Naive B cell (primary cell): ENCODE data around the gene CHST10. TPM values are rescaled to one million over a fixed set of nuclear protein-coding genes. Genes with fewer than 3 reads are reported as not detected.
"Not testable (repeated sequence)": the region's sequence is repeated elsewhere in the genome, so short reads cannot be mapped to it uniquely, and the experiment has no call there.

Experiments
- ATAC-seq, 2 donors: fragments of 150-1000 bp; cut with Tn5 transposase; 2 replicates each; pipeline ENCODE4 v1.10.0; 2021; ENCODE audit warnings: low read depth in 2 of 2, mild to moderate bottlenecking in 2 of 2, moderate library complexity in 2 of 2
- DNase-seq: peaks from one replicate; pipeline ENCODE4 v3.0.0; 2022
- H3K27ac Mint-ChIP-seq, 6 donors: one replicate each; pipeline ENCODE4 v1.8.0; 2020 to 2022; ENCODE audit warnings: mild to moderate bottlenecking in 6 of 6, mixed read lengths in 6 of 6, moderate library complexity in 5 of 6, inconsistent platforms in 2 of 6
- H3K27me3 Mint-ChIP-seq, 3 donors: one replicate each; pipeline ENCODE4 v1.8.0; 2021 to 2022; ENCODE audit warnings: mixed read lengths in 3 of 3, mild to moderate bottlenecking in 1 of 3
- H3K36me3 Mint-ChIP-seq, 2 donors: one replicate each; pipeline ENCODE4 v1.8.0; 2020 to 2022; ENCODE audit warnings: mixed read lengths in 2 of 2, inconsistent platforms in 1 of 2, mild to moderate bottlenecking in 1 of 2
- H3K4me1 Mint-ChIP-seq, 3 donors: one replicate each; pipeline ENCODE4 v1.8.0; 2020 to 2022; ENCODE audit warnings: mixed read lengths in 3 of 3, inconsistent platforms in 1 of 3, mild to moderate bottlenecking in 1 of 3, moderate library complexity in 1 of 3
- H3K4me3 Mint-ChIP-seq, 8 donors: one replicate each; pipeline ENCODE4 v1.8.0; 2020 to 2022; ENCODE audit warnings: mild to moderate bottlenecking in 8 of 8, mixed read lengths in 8 of 8, moderate library complexity in 8 of 8, inconsistent platforms in 2 of 8
- H3K9me3 Mint-ChIP-seq, 7 donors: one replicate each; pipeline ENCODE4 v1.8.0; 2020 to 2022; ENCODE audit warnings: mixed read lengths in 7 of 7, mild to moderate bottlenecking in 5 of 7, inconsistent platforms in 2 of 7, moderate library complexity in 1 of 7
- polyA plus RNA-seq, 6 donors: library from polyadenylated mRNA; unstranded; fragments of 300-500 nt; fragmentation: Illumina TruSeq; gene quantifications; one replicate each; pipeline ENCODE4 v1.2.3, GENCODE V29; 2021; ENCODE audit warnings: low read depth in 6 of 6

The CHST10 gene
- polyA plus RNA-seq, 6 donors from 2014 or later: 3.9 to 9.5 (median 5.8) TPM

DNA sequence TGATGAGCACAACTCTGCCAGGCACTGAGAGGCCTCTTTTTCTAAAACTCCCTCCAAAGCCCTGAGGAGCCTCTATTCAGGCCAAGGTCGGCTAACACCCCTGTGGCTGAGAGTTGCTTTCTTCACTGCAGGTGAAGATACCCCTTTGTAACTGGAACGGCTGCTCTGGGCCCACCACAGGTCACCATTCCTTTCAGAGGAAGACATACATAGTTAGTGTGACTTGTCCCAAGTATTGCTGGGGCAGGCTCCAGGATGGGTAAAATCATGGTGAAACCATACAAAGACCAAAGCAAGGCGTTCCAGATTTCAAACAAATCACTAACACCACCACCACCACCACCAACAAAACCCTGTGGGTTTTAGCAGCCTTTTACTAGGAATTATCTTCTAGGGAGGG lies 36.8 kb downstream of the CHST10 start:
- Mint-ChIP-seq H3K27ac (no peak overlapping the region), H3K27me3 (peaks cover 0 to 5% (median 0%) of the 10 kb centered on the region in 3 donors), H3K9me3 (no peaks in the 10 kb centered on the region), H3K4me3 (no peak overlapping the region), H3K36me3 (no peaks in the 10 kb centered on the region), H3K4me1 (peaks cover 7 to 13% (median 7%) of the 10 kb centered on the region in 3 donors)
- DNase-seq (no peak), ATAC-seq (no peak)

DNA sequence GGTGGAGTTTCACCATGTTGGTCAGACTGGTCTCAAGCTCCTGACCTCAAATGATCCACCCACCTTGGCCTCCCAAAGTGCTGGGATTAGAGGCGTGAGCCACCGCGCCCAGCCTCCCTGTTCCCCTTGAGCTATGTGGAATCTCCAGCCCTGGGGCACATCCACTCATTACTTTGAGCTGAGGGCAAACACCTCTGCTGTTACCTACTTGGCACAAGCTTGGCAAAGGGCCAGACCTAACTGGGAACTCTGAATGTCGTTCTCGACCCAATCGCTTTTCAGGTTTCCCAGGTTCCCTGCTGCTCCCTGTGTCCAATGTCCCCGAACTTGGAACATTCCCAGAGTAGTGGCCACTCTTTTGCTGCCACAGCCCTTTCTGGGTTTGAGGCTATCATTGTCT lies 40.6 kb downstream of the CHST10 start:
- DNase-seq (no peak), ATAC-seq (no peak)
- H3K4me3 Mint-ChIP-seq: no peak overlapping the region
- H3K4me1 Mint-ChIP-seq: peaks cover 7 to 12% (median 7%) of the 10 kb centered on the region in 3 donors
- peaks cover 11% of the 10 kb centered on the region in 2 donors for H3K36me3 Mint-ChIP-seq
- H3K27me3 Mint-ChIP-seq: peaks cover 0 to 23% (median 17%) of the 10 kb centered on the region in 3 donors
- peak overlapping the region in 1 of 6 donors; percentile 21 for H3K27ac Mint-ChIP-seq
- peaks cover 5 to 21% (median 13%) of the 10 kb centered on the region in 7 donors for H3K9me3 Mint-ChIP-seq

DNA sequence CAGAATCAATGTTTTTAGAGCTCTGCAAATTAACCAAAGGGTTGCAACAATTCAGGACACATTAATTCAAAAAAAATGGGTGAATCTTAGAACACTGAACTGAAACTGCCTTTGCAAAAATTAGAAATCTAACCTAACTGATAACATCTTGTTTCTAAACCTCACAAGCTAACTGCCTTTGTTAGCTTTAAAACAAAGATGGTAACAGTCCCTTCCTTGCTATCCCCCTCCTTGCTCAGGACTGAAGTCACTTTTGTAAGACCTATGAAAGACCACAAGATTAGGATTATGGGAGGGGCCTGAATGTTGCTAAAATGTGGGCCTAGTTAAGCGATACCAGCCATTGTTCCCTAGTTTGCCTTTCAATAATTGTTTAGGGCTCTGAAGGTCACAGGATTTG lies 50.3 kb downstream of the CHST10 start:
- H3K9me3 Mint-ChIP-seq: peaks cover 15 to 57% (median 42%) of the 10 kb centered on the region in 7 donors
- no peak for ATAC-seq
- no peaks in the 10 kb centered on the region for H3K4me1 Mint-ChIP-seq
- peaks cover 8 to 32% of the 10 kb centered on the region in 2 donors for H3K36me3 Mint-ChIP-seq
- H3K27me3 Mint-ChIP-seq: peaks cover 10 to 51% (median 39%) of the 10 kb centered on the region in 3 donors
- H3K4me3 Mint-ChIP-seq: no peak overlapping the region
- no peak for DNase-seq
- no peak overlapping the region for H3K27ac Mint-ChIP-seq

DNA sequence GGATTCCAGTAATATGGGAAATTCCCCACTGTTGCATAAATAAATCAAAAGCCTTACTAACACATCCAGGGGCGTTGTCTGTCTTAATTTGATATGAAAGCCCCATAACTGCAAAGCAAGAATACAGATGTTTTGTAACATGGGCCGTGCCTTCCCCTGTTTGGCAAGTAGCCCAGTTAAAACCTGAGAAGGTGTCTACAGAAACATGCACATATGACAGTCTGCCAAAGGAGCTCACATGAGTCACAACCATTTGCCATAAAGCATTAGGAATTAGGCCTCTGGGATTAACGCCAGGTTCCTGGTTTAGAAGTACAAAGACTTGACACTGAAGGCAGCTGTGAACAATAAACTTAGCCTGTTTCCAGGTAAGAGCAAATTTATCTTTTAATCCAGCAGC lies 52.0 kb downstream of the CHST10 start:
- ATAC-seq (no peak), DNase-seq (no peak)
- H3K4me3 Mint-ChIP-seq: no peak overlapping the region
- no peaks in the 10 kb centered on the region for H3K4me1 Mint-ChIP-seq
- peaks cover 12 to 56% (median 33%) of the 10 kb centered on the region in 7 donors for H3K9me3 Mint-ChIP-seq
- H3K27me3 Mint-ChIP-seq: peaks cover 10 to 35% (median 35%) of the 10 kb centered on the region in 3 donors
- peaks cover 0 to 24% of the 10 kb centered on the region in 2 donors for H3K36me3 Mint-ChIP-seq
- no peak overlapping the region for H3K27ac Mint-ChIP-seq

DNA sequence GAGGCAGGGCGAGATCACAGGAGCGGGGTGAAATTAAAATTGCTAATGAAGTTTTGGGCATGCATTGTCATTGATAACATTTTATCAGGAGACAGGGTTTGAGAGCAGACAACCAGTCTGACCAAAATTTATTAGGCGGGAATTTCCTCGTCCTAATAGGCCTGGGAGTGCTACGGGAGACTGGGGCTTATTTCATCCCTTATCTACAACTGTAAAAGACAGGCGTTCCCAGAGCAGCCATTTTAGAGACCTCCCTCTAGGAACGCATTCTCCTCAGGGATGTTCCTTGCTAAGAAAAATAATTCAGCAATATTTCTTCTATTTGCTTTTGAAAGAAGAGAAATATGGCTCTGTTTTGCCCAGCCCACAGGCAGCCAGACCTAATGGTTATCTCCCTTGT lies 55.2 kb downstream of the CHST10 start:
- not testable (repeated sequence) for H3K27ac Mint-ChIP-seq, H3K4me3 Mint-ChIP-seq, H3K4me1 Mint-ChIP-seq, ATAC-seq, DNase-seq
- peaks cover 13 to 44% (median 21%) of the 10 kb centered on the region in 7 donors for H3K9me3 Mint-ChIP-seq
- H3K27me3 Mint-ChIP-seq: peaks cover 12 to 43% (median 37%) of the 10 kb centered on the region in 3 donors
- peaks cover 0 to 20% of the 10 kb centered on the region in 2 donors for H3K36me3 Mint-ChIP-seq

DNA sequence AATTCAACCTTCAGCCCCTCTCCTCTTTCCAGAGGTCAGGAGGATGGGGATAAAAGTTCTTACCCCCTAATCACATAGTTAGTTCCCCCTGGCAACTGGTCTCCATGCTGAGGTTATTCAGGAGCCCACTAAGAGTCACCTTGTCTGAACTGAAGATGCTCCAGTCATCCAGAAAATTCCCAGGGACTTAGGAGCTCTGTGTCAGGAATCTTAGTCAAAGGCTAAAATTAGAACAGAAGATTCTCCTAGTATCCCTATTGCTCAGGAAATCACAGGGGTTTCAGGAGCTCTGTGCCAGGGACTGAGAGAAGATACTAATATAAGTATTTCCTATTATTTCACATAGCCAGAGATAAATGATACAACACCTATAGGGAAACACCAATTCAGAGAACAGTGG lies 57.9 kb downstream of the CHST10 start:
- Mint-ChIP-seq H3K36me3 (peaks cover 7 to 33% of the 10 kb centered on the region in 2 donors), H3K27me3 (peaks cover 20 to 50% (median 40%) of the 10 kb centered on the region in 3 donors), H3K4me3 (peak overlapping the region in 1 of 8 donors; percentile 11), H3K27ac (no peak overlapping the region), H3K9me3 (peaks cover 22 to 69% (median 31%) of the 10 kb centered on the region in 7 donors), H3K4me1 (no peaks in the 10 kb centered on the region)
- DNase-seq: no peak
- no peak for ATAC-seq

DNA sequence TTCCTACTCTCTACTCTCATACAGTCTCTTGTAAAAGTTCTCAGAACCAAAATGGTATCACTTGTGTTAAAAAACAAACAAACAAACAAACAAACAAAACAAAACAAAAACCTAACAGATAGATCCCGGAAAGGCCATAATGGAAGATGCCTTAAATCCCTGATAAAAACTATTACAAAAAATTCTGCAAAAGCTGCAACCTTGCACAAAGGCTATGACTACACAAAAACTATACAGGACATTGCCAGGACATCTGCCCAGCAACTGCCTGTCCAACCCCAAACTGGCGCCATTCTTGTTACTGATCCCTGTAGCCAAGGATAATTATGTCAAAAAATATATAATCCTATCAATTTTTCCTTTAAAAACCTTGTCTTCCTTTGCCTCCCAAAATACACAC lies 58.9 kb downstream of the CHST10 start:
- Mint-ChIP-seq H3K36me3 (peaks cover 7 to 33% of the 10 kb centered on the region in 2 donors), H3K27me3 (peaks cover 24 to 48% (median 35%) of the 10 kb centered on the region in 3 donors), H3K9me3 (peaks cover 20 to 70% (median 31%) of the 10 kb centered on the region in 7 donors), H3K4me3 (no peak overlapping the region), H3K4me1 (no peaks in the 10 kb centered on the region), H3K27ac (no peak overlapping the region)
- DNase-seq: no peak
- ATAC-seq: no peak

DNA sequence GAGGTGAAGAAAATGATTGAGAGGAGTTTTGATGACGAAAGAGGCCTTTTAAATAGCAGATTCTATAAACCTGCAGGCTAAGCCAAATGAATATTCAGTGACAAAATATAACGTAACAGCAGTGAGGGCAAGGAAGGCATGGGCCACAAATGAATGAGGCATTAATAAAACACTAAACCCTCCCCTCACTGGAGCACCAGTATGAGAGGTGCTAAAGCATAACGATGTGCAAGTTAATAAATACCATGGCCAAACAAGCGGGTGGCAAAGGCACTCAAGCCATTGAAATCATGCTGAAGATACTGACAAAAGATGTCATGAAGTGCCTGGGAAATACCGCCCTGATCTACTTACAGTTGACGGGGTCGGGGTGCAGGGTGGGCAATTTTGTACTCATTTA lies 64.9 kb downstream of the CHST10 start:
- H3K27ac Mint-ChIP-seq: no peak overlapping the region
- DNase-seq: no peak
- no peaks in the 10 kb centered on the region for H3K4me1 Mint-ChIP-seq
- peaks cover 5 to 46% (median 19%) of the 10 kb centered on the region in 7 donors for H3K9me3 Mint-ChIP-seq
- peaks cover 12 to 28% of the 10 kb centered on the region in 2 donors for H3K36me3 Mint-ChIP-seq
- H3K4me3 Mint-ChIP-seq: no peak overlapping the region
- H3K27me3 Mint-ChIP-seq: peaks cover 41 to 49% (median 45%) of the 10 kb centered on the region in 3 donors
- ATAC-seq: no peak

DNA sequence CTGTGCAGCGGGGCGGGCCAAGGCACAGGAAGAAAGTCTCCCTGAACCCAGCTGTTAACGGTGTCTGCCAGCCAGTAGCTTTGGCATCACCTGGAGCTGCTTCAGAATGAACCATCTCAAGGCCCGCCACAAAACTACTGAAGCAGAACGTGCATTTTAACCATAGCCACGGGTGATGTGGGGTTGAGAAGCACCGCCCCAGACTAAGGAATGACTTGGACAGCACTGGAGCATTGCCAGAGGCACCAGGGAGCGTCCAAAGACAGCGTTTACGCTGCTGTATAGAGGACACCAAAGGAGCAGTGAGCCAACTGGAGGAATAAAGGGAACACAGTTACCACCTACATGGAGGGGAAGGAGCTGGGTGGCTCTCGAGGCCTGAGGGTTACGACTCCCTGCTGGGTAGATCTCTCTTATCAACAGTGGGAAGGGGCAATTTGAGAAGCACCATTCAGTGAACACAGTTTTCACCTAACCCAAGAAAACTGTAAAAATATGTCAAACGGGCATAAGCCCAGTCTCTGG lies 66.7 kb downstream of the CHST10 start:
- H3K36me3 Mint-ChIP-seq: peaks cover 5 to 12% of the 10 kb centered on the region in 2 donors
- DNase-seq (no peak), ATAC-seq (no peak)
- H3K4me3 Mint-ChIP-seq: no peak overlapping the region
- peaks cover 38 to 45% (median 43%) of the 10 kb centered on the region in 3 donors for H3K27me3 Mint-ChIP-seq
- no peak overlapping the region for H3K27ac Mint-ChIP-seq
- H3K9me3 Mint-ChIP-seq: peaks cover 0 to 28% (median 11%) of the 10 kb centered on the region in 7 donors
- no peaks in the 10 kb centered on the region for H3K4me1 Mint-ChIP-seq

DNA sequence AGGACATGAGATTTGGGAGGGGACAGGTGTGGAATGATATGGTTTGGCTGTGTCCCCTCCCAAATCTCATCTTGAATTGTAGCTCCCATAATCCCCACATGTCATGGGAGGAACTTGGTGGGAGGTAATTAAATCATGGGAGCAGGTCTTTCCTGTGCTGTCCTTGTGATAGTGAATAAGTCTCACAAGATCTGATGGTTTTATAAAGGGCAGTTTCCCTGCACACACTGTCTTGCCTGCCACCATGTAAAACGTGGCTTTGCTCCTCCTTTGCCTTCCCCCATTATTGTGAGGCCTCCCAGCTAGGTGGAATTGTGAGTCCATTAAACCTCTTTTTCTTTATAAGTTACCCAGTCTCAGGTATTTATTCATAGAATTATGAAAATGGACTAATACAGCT lies 72.3 kb downstream of the CHST10 start:
- Mint-ChIP-seq H3K9me3 (peaks cover 7 to 43% (median 25%) of the 10 kb centered on the region in 7 donors), H3K27me3 (peaks cover 47 to 72% (median 50%) of the 10 kb centered on the region in 3 donors), H3K36me3 (peaks cover 11 to 33% of the 10 kb centered on the region in 2 donors)
- not testable (repeated sequence) for ATAC-seq, H3K4me1 Mint-ChIP-seq, H3K27ac Mint-ChIP-seq, DNase-seq, H3K4me3 Mint-ChIP-seq

DNA sequence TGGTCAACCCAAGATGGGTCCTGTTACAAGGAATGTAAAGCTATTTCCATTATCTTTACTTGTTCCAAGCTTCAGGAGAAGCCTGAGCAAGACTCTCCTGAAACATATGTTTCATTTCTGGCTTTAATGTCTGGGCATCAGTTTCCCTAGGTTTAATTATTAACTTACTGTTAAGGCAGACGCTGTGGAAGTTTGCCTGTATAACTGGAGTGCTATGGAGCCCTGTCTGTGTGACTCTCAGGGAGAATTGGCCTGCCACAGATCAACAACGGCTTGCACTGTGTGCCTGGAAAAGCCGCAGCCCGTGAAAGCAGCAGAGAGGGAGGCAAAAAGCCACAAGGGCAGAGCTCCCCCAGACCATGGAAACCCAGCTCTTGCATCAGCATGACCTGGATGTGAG lies 73.0 kb downstream of the CHST10 start:
- Mint-ChIP-seq H3K4me1 (no peaks in the 10 kb centered on the region), H3K4me3 (no peak overlapping the region), H3K27ac (no peak overlapping the region), H3K36me3 (peaks cover 6 to 26% of the 10 kb centered on the region in 2 donors), H3K27me3 (peaks cover 45 to 72% (median 50%) of the 10 kb centered on the region in 3 donors), H3K9me3 (peaks cover 7 to 35% (median 20%) of the 10 kb centered on the region in 7 donors)
- ATAC-seq (no peak), DNase-seq (no peak)

DNA sequence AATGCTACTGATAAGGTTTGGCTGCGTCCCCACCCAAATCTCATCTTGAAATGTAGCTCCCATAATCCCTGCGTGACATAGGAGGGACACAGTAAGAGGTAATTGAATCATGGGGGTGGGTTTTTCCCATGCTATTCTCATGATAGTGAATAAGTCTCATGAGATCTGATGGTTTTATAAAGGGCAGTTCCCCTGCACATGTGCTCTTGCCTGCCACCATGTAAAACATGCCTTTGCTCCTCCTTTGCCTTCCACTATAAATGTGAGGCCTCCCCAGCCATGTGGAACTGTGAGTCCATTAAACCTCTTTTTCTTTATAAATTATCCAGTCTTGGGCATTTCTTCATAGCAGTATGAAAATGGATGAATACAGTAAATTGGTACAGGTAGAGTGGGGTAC lies 75.0 kb downstream of the CHST10 start:
- Mint-ChIP-seq H3K27ac (peak overlapping the region in 2 of 6 donors; percentile 1 to 36), H3K9me3 (peaks cover 7 to 28% (median 18%) of the 10 kb centered on the region in 7 donors), H3K27me3 (peaks cover 34 to 75% (median 61%) of the 10 kb centered on the region in 3 donors), H3K36me3 (peaks cover 6 to 22% of the 10 kb centered on the region in 2 donors)
- not testable (repeated sequence) for ATAC-seq, H3K4me1 Mint-ChIP-seq, H3K4me3 Mint-ChIP-seq, DNase-seq
